HepG2 (cell line): ENCODE results near the gene NAPSA. TPM values are rescaled to one million over a fixed set of nuclear protein-coding genes. Genes with fewer than 3 reads are reported as not detected.

Source experiments
- ATAC-seq: fragments of 200-7000 bp; cut with Tn5 transposase; 3 replicates; pipeline ENCODE4 v1.9.1; 2020; ENCODE audit warnings: mild to moderate bottlenecking, moderate library complexity
- BruUV-seq: library from RNA; stranded (reverse); fragments of 400-500 nt; replicated peaks from 2 replicates; lab custom pipeline; 2021; lab: Mats Ljungman, UMichigan
- CTCF ChIA-PET: fragments of 300-600 bp; formaldehyde crosslinking; extraction: SDS; loops from one replicate; lab custom pipeline; 2021; ENCODE audit warnings: low total read pairs, inconsistent platforms, low intra/inter-chr PET ratio; lab: Yijun Ruan, JAX
- POLR2A ChIA-PET: fragments of 350-600 bp; sonication (Branson Sonifier 250); formaldehyde crosslinking; loops from one replicate; lab custom pipeline; 2020; ENCODE audit warnings: antibody characterized with exemption, inconsistent platforms; lab: Yijun Ruan, JAX
- DNase-seq: peaks from one replicate; pipeline ENCODE4 v3.0.0-alpha.2; 2015; ENCODE audit warnings: low spot score
- FAIRE-seq: peaks from 3 replicates; lab custom pipeline; 2011; peaks lifted over from hg19 to GRCh38; lab: Jason Lieb, UNC
- H2AFZ ChIP-seq: one replicate; pipeline ENCODE4 v1.6.1; 2011; ENCODE audit warnings: low read length, inconsistent platforms
- H3K27ac ChIP-seq: fragments of 300-600 bp; 3 replicates; pipeline ENCODE4 v1.8.0; 2011; ENCODE audit warnings: mixed run types, mild to moderate bottlenecking, mixed read lengths, low read length, inconsistent platforms; ENCODE audit not compliant: insufficient read depth; ENCODE audit errors: extremely low read length
- H3K27me3 ChIP-seq, 2 experiments: fragments of 200-600 bp in 1 of 2; 2 replicates in 1 of 2; 3 replicates in 1 of 2; pipeline versions ENCODE4 v1.6.0 to v1.8.0; 2011; ENCODE audit warnings: low read length in 2 of 2, mild to moderate bottlenecking in 2 of 2, moderate library complexity in 2 of 2, inconsistent platforms in 1 of 2; ENCODE audit not compliant: insufficient read depth in 2 of 2, control insufficient read depth in 1 of 2
- H3K36me3 ChIP-seq, 2 experiments: fragments of 200-600 bp in 1 of 2; replicated peaks in 1 of 2; 2 replicates in 1 of 2; 3 replicates in 1 of 2; pipeline versions ENCODE4 v1.5.1 to v1.8.0; 2011; ENCODE audit warnings: low read length in 2 of 2, inconsistent platforms in 1 of 2; ENCODE audit not compliant: insufficient read depth in 2 of 2, control insufficient read depth in 1 of 2
- H3K4me1 ChIP-seq: 2 replicates; pipeline ENCODE4 v1.5.1; 2012; ENCODE audit warnings: low read length, inconsistent platforms; ENCODE audit not compliant: insufficient read depth
- H3K4me2 ChIP-seq: 2 replicates; pipeline ENCODE4 v1.6.0; 2011; ENCODE audit warnings: low read depth, low read length, inconsistent platforms
- H3K4me3 ChIP-seq, 3 experiments: fragments of 200-600 bp in 1 of 3; sonication (generic), shearing (Covaris generic) in 1 of 3; replicated peaks in 1 of 3; 2 replicates each; pipeline ENCODE4 v1.5.1; 2011 to 2016; ENCODE audit warnings: low read length in 3 of 3, inconsistent platforms in 2 of 3, low read depth in 2 of 3, mild to moderate bottlenecking in 2 of 3, control low read depth in 1 of 3, mixed read lengths in 1 of 3; ENCODE audit not compliant: insufficient read depth in 1 of 3
- H3K79me2 ChIP-seq: one replicate; pipeline ENCODE4 v1.6.1; 2011; ENCODE audit warnings: low read length, inconsistent platforms; ENCODE audit not compliant: insufficient read depth
- H3K9ac ChIP-seq: 2 replicates; pipeline ENCODE4 v1.6.0; 2011; ENCODE audit warnings: mild to moderate bottlenecking, low read depth, low read length, inconsistent platforms; ENCODE audit not compliant: insufficient read depth
- H3K9me3 ChIP-seq: 2 replicates; pipeline ENCODE4 v1.5.1; 2012; ENCODE audit warnings: mild to moderate bottlenecking, low read length
- H4K20me1 ChIP-seq: 2 replicates; pipeline ENCODE4 v1.6.0; 2011; ENCODE audit warnings: inconsistent platforms, mild to moderate bottlenecking, low read length, moderate library complexity; ENCODE audit not compliant: insufficient read depth
- CEBPG ChIP-seq: IDR thresholded peaks from 2 replicates; pipeline ENCODE4 v1.6.1; 2016
- IRF2 ChIP-seq: IDR thresholded peaks from 2 replicates; pipeline ENCODE4 v1.6.1; 2018; ENCODE audit warnings: missing genetic modification reagents, missing compliant biosample characterization
- JUND ChIP-seq: sonication (generic); formaldehyde crosslinking; IDR thresholded peaks from 2 replicates; pipeline ENCODE4 v1.8.0; 2022; ENCODE audit warnings: mild to moderate bottlenecking, missing genetic modification reagents
- KDM1A ChIP-seq: IDR thresholded peaks from 2 replicates; pipeline ENCODE4 v1.6.1; 2016; ENCODE audit warnings: missing compliant biosample characterization
- ZMYM3 ChIP-seq: sonication (generic); formaldehyde crosslinking; IDR thresholded peaks from 2 replicates; pipeline ENCODE4 v1.5.1; 2020; ENCODE audit warnings: mild to moderate bottlenecking, missing genetic modification reagents
- ZNF768 ChIP-seq: sonication (generic); formaldehyde crosslinking; IDR thresholded peaks from 2 replicates; pipeline ENCODE4 v1.4.0; 2020; ENCODE audit warnings: missing genetic modification reagents
- WGBS: methylation state at CpG from one replicate; pipeline ENCODE4 v1.1.6; 2017; ENCODE audit warnings: low lambda C conversion rate; 5-methylcytosine and 5-hydroxymethylcytosine counted together
- in situ Hi-C: cut with HindIII; loops from 2 replicates; pipeline ENCODE4 v1.10.0; 2017; ENCODE audit warnings: low pct_unique_long_range_greater_than_20kb; ENCODE audit not compliant: extremely low pct_ligation_motif_present
- intact Hi-C: fragments of 100-400 bp; cut with micrococcal nuclease; formaldehyde crosslinking; loops from one replicate; pipeline ENCODE4 v1.10.0; 2022; ENCODE audit not compliant: unreplicated experiment
- polyA plus RNA-seq, 8 experiments: library from polyadenylated mRNA; depleted of rRNA in 3 of 8; stranded (reverse) in 7 of 8; unstranded in 1 of 8; fragments of >200 nt; fragmentation: Illumina TruSeq in 4 of 8; extraction: Trizol in 4 of 8; gene quantifications; 2 replicates each; pipeline versions ENCODE4 v1.2.1 to v1.2.3, GENCODE V29; 2011 to 2016; ENCODE audit warnings: low read depth in 4 of 8, missing spikeins in 1 of 8, mixed read lengths in 1 of 8; ENCODE audit not compliant: insufficient read depth in 1 of 8
- total RNA-seq, 5 experiments: library from RNA; depleted of rRNA; stranded (reverse); fragments of >200 nt; fragmentation: Illumina TruSeq; extraction: Trizol; gene quantifications; 2 replicates each; pipeline ENCODE4 v1.2.3, GENCODE V29; 2016; ENCODE audit warnings: low read depth in 1 of 5
- TF ChIP-seq, protein P1 (sequence below): sonication (generic); formaldehyde crosslinking; IDR thresholded peaks from 2 replicates; pipeline ENCODE4 v1.9.0; 2022; ENCODE audit warnings: missing genetic modification reagents, mild to moderate bottlenecking, borderline replicate concordance
- TF ChIP-seq, protein P2 (sequence below): sonication (generic); formaldehyde crosslinking; IDR thresholded peaks from 2 replicates; pipeline ENCODE4 v1.5.0; 2020; ENCODE audit warnings: mild to moderate bottlenecking, missing genetic modification reagents

The NAPSA gene
- total and polyA plus RNA-seq, 2 of the 13 experiments (the other 11 are each of a cell fraction or from before 2014, with no cell fraction given) = not detected

DNA sequence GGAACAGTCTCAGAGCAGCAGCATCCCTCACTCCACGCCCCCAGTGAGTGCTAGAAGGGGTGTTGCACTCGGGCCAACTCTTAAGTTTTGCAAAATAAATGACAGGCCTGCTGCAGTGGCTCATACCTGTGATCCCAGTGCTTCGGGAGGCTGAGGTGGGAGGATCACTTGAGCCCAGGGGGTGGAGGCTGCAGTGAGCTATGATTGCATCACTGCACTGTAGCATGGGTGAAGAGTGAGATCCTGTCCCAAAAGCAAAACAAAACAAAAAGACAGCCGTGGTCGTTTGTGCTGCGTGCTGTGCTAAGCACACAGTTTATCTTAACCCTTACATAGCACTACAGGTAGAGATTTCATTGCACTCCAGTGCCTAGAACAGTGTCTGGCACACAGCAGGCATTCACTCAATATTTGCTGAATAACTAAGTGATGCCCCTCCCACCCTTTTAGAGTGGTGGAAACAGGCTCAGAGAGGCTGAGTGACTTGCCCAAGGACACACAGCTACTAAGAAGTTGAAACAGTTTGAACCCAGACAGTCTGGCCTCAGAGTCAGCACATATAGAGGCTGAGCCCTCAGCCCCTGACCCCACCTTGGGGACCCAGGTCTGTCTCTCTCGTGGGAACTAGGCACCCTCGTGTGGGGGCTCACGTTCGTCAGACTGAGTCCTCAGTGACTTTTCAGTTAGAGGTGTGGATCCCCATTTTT is 54.5 kb downstream of the NAPSA start:
- Histone ChIP-seq H3K4me2 (no peak overlapping the region), H3K36me3 (no peaks in the 10 kb centered on the region), H2AFZ (no peak overlapping the region), H3K27ac (no peak overlapping the region), H3K9me3 (no peaks in the 10 kb centered on the region), H3K4me1 (peaks cover 13% of the 10 kb centered on the region), H3K4me3 (no peak overlapping the region), H3K27me3 (no peaks in the 10 kb centered on the region), H3K9ac (no peak overlapping the region), H3K79me2 (no peaks in the 10 kb centered on the region), H4K20me1 (no peaks in the 10 kb centered on the region)
- TF ChIP-seq IRF2 (CRISPR knock-in tag) (no peak), CEBPG (CRISPR knock-in tag) (peak; percentile 20; the same call in 1 of the 2 replicates), KDM1A (CRISPR knock-in tag) (0 out of 2 replicates have a peak, but pooled peaks have one; percentile 10), ZMYM3 (0 out of 2 replicates have a peak, but pooled peaks have one; percentile 63), JUND (CRISPR knock-in tag) (no peak), ZNF768 (CRISPR knock-in tag) (peak; percentile 97)
- TF ChIP-seq, protein P1, sequence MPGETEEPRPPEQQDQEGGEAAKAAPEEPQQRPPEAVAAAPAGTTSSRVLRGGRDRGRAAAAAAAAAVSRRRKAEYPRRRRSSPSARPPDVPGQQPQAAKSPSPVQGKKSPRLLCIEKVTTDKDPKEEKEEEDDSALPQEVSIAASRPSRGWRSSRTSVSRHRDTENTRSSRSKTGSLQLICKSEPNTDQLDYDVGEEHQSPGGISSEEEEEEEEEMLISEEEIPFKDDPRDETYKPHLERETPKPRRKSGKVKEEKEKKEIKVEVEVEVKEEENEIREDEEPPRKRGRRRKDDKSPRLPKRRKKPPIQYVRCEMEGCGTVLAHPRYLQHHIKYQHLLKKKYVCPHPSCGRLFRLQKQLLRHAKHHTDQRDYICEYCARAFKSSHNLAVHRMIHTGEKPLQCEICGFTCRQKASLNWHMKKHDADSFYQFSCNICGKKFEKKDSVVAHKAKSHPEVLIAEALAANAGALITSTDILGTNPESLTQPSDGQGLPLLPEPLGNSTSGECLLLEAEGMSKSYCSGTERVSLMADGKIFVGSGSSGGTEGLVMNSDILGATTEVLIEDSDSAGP (CRISPR knock-in tag) = no peak
- TF ChIP-seq, protein P2, sequence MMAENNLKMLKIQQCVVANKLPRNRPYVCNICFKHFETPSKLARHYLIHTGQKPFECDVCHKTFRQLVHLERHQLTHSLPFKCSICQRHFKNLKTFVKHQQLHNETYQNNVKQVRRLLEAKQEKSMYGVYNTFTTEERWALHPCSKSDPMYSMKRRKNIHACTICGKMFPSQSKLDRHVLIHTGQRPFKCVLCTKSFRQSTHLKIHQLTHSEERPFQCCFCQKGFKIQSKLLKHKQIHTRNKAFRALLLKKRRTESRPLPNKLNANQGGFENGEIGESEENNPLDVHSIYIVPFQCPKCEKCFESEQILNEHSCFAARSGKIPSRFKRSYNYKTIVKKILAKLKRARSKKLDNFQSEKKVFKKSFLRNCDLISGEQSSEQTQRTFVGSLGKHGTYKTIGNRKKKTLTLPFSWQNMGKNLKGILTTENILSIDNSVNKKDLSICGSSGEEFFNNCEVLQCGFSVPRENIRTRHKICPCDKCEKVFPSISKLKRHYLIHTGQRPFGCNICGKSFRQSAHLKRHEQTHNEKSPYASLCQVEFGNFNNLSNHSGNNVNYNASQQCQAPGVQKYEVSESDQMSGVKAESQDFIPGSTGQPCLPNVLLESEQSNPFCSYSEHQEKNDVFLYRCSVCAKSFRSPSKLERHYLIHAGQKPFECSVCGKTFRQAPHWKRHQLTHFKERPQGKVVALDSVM (CRISPR knock-in tag) = peak; percentile 93
- POLR2A ChIA-PET = no interaction called here
- in situ Hi-C loops = no loop called here
- ATAC-seq (no peak), DNase-seq (no peak), FAIRE-seq (no peak)
- CTCF ChIA-PET = no interaction called here
- WGBS = 48% methylated on average over 10 of the region's 10 CpGs
- intact Hi-C loops = no loop called here
- BruUV-seq = no TSS peak
